ENCODE results near the gene GRAMD1A. TPM values are rescaled to one million over a fixed set of nuclear protein-coding genes. Genes with fewer than 3 reads are reported as not detected.
"Not testable (repeated sequence)": the region's sequence is repeated elsewhere in the genome, so short reads cannot be mapped to it uniquely, and the experiment has no call there.

GRAMD1A gene
- total RNA-seq, 1 experiment from 2014 or later: 32.8 TPM

DNA sequence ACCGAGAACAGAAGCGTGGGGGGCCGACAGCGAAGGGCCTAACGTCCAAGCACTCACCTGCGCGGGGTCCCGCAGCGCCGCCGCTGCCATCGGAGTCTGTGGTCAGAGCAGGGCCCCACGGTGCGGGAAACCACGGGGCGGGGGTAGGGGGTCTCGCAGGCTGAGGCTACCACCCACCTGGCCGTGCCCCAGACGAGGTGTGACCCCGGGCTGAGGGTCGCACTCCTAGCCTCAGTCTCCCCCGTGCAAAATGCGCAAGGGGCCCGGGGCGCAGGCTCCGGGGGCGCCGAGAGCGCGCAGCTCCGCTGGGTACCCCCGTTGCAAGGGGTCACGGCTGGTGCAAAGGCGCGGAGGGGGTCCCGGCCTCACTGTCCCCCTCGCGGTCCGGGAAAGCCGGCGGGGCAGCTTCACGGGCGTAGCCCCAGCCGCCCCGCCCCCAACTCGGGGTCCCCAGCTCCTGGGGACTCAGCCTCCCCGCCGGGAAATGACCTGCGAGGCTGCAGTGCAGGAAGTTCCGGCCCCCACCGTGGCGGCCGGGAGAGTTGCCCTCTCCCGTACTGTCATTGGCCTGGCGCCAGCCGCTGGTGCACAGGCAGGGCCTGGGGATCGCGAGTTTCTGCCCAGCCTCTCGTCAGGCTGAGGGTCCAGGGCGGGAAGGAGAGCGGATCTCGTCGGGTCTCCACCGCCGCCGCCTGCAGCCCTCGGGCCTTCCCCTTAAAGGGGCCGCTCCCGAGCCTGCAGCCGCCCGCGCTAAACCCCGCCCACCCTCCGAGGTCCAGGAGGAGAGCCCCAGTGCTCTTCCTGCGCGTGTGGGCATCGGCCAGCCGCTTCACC is 36.3 kb upstream of the GRAMD1A start, which contains the start of gene ZNF792:
Gene ZNF792, minus strand, starts transcription at position 657 of the 834 bp plus-strand sequence. Its CDS starts 567 bp downstream, at position 90.
- intact Hi-C loops (cut with micrococcal nuclease): no loop called here
- no peaks in the 10 kb centered on the region for H3F3A ChIP-seq (ENCODE audit: low read length, unreplicated experiment)

DNA sequence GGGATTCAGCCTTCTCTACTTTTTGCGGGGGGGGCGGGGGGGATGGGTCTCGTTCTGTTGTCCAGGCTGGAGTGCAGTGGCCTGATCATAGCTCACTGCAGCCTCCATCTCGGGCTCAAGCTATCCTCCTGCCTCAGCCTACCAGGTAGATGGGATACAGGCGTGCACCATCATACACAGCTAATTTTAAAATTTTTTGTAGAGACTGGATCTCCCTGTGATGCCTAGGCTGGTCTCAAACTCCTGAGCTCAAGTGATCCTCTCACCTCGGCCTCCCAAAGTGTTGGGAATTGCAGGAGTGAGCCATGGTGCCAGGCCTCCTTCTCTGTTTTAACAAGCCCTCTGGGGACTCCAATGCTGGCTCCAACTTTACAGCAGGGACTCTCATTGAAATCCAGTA is 35.5 kb upstream of the GRAMD1A start:
- BruUV-seq (replicated peaks): no TSS peak
- H3K4me3 ChIP-seq (ENCODE audit: low read length): no peak overlapping the region; the same call in 1 of the 2 replicates
- peak overlapping the region; percentile 84; the same call in 1 of the 2 replicates for H3K4me2 ChIP-seq (ENCODE audit: low read length)

More for the DNA sequence above, 36.3 kb upstream of the GRAMD1A start, which contains the start of gene ZNF792:
- peaks cover 8% of the 10 kb centered on the region for H3K9me3 ChIP-seq (ENCODE audit: low read length)
- H3K9me2 ChIP-seq (replicated peaks; ENCODE audit: low read length): no peaks in the 10 kb centered on the region
- H4K20me1 ChIP-seq (ENCODE audit: low read length): no peaks in the 10 kb centered on the region
- peak within 1 kb of the TSS; percentile 68 for H3K9ac ChIP-seq (ENCODE audit: low read length)
- no TSS peak for BruUV-seq (replicated peaks)
- POLR2A ChIA-PET (ENCODE audit: unreplicated experiment): no interaction called here
- peak; percentile 71 for ATAC-seq
- peaks cover 26% of the 10 kb centered on the region for H3K79me2 ChIP-seq (ENCODE audit: low read length)
- CTCF ChIA-PET: no interaction called here
- H3K4me3 ChIP-seq (ENCODE audit: low read length): peak within 1 kb of the TSS; percentile 85
- H3K36me3 ChIP-seq (ENCODE audit: low read depth, low read length): peaks cover 15% of the 10 kb centered on the region
- peak within 1 kb of the TSS; percentile 90 for H2AFZ ChIP-seq (ENCODE audit: low read length)
- H3K4me1 ChIP-seq (ENCODE audit: insufficient read depth, low read length): peaks cover 30% of the 10 kb centered on the region
- peak; percentile 41 for DNase-seq
- TF ChIP-seq, protein P1, sequence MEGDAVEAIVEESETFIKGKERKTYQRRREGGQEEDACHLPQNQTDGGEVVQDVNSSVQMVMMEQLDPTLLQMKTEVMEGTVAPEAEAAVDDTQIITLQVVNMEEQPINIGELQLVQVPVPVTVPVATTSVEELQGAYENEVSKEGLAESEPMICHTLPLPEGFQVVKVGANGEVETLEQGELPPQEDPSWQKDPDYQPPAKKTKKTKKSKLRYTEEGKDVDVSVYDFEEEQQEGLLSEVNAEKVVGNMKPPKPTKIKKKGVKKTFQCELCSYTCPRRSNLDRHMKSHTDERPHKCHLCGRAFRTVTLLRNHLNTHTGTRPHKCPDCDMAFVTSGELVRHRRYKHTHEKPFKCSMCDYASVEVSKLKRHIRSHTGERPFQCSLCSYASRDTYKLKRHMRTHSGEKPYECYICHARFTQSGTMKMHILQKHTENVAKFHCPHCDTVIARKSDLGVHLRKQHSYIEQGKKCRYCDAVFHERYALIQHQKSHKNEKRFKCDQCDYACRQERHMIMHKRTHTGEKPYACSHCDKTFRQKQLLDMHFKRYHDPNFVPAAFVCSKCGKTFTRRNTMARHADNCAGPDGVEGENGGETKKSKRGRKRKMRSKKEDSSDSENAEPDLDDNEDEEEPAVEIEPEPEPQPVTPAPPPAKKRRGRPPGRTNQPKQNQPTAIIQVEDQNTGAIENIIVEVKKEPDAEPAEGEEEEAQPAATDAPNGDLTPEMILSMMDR (conservative IDR thresholded peaks at IDR 0.05; ENCODE audit: low read depth, low read length): no peak
- no peak for TF ChIP-seq EZH2 (IDR thresholded peaks at IDR 0.05; ENCODE audit: low read length, unreplicated experiment)
- no peak for TF ChIP-seq EZH2phosphoT487 (IDR thresholded peaks at IDR 0.05; ENCODE audit: borderline replicate concordance, low read length)
- H3K27ac ChIP-seq (ENCODE audit: low read length): 0 out of 2 replicates have a peak within 1 kb of the TSS, but pooled peaks have one; percentile 56
- H3K27me3 ChIP-seq (ENCODE audit: low read length): no peaks in the 10 kb centered on the region
- H3K4me2 ChIP-seq (ENCODE audit: low read length): peak within 1 kb of the TSS; percentile 84

DNA sequence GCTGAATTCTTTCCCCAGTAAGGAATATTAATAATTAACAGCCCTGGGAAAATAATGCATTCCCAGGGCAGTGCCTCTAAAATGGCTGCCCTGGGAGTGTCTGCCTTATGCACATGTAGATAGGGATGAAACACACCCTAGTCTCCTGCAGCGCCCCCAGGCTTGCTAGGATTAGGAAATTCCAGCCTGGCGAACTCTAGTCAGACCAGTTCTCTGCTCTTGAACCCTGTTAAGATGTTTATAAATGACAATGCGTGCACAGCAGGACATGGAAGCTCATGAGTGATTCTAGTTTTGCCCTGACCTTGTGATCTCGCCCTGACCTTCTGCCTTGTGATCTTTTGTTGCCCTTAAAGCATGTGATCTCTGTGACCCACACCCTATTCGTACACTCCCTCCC is 34.6 kb upstream of the GRAMD1A start:
- H3K4me2 ChIP-seq (ENCODE audit: low read length); CTCF ChIA-PET; H3K4me3 ChIP-seq (ENCODE audit: low read length); H3K9me2 ChIP-seq (replicated peaks; ENCODE audit: low read length); H2AFZ ChIP-seq (ENCODE audit: low read length); POLR2A ChIA-PET (ENCODE audit: unreplicated experiment); H3K9ac ChIP-seq (ENCODE audit: low read length); H3K27ac ChIP-seq (ENCODE audit: low read length); H3F3A ChIP-seq (ENCODE audit: low read length, unreplicated experiment); BruUV-seq (replicated peaks); H3K36me3 ChIP-seq (ENCODE audit: low read depth, low read length); ATAC-seq; H3K9me3 ChIP-seq (ENCODE audit: low read length); H3K27me3 ChIP-seq (ENCODE audit: low read length); DNase-seq; intact Hi-C loops (cut with micrococcal nuclease); H4K20me1 ChIP-seq (ENCODE audit: low read length): not testable (repeated sequence)
- Histone ChIP-seq H3K79me2 (ENCODE audit: low read length) (peaks cover 26% of the 10 kb centered on the region), H3K4me1 (ENCODE audit: insufficient read depth, low read length) (peaks cover 24% of the 10 kb centered on the region)

More for the DNA sequence above, 35.5 kb upstream of the GRAMD1A start:
- intact Hi-C loops (cut with micrococcal nuclease): no loop called here
- DNase-seq: no peak
- Histone ChIP-seq H3K27me3 (ENCODE audit: low read length) (no peaks in the 10 kb centered on the region), H4K20me1 (ENCODE audit: low read length) (no peaks in the 10 kb centered on the region), H3K9ac (ENCODE audit: low read length) (no peak overlapping the region), H3F3A (ENCODE audit: low read length, unreplicated experiment) (no peaks in the 10 kb centered on the region), H2AFZ (ENCODE audit: low read length) (peak overlapping the region; percentile 90; the same call in 1 of the 2 replicates), H3K27ac (ENCODE audit: low read length) (no peak overlapping the region), H3K36me3 (ENCODE audit: low read depth, low read length) (peaks cover 7% of the 10 kb centered on the region), H3K9me2 (replicated peaks; ENCODE audit: low read length) (no peaks in the 10 kb centered on the region), H3K9me3 (ENCODE audit: low read length) (0 out of 2 replicates have a peak, but pooled peaks cover under 1% of the 10 kb centered on the region), H3K4me1 (ENCODE audit: insufficient read depth, low read length) (peaks cover 30% of the 10 kb centered on the region), H3K79me2 (ENCODE audit: low read length) (peaks cover 26% of the 10 kb centered on the region)
- no peak for ATAC-seq
- CTCF ChIA-PET: no interaction called here
- TF ChIP-seq EZH2 (IDR thresholded peaks at IDR 0.05; ENCODE audit: low read length, unreplicated experiment): no peak
- TF ChIP-seq, protein P1 (conservative IDR thresholded peaks at IDR 0.05; ENCODE audit: low read depth, low read length): no peak
- no peak for TF ChIP-seq EZH2phosphoT487 (IDR thresholded peaks at IDR 0.05; ENCODE audit: borderline replicate concordance, low read length)
- POLR2A ChIA-PET (ENCODE audit: unreplicated experiment): no interaction called here
